Ovary (tissue), 3 donors: ENCODE results near the gene ZNF283.

Experiments used
- CTCF ChIP-seq, 3 donors: fragments of 450-650 bp in 2 of 3; fragments of 200-600 bp in 1 of 3; IDR thresholded peaks; one replicate each; pipeline versions ENCODE4 v1.5.1 to v1.8.0; 2016 to 2022; ENCODE audit warnings: antibody characterized with exemption in 3 of 3, mild to moderate bottlenecking in 1 of 3
- EP300 ChIP-seq: sonication (generic); formaldehyde crosslinking; IDR thresholded peaks from one replicate; pipeline ENCODE4 v1.6.1; 2017; ENCODE audit warnings: antibody characterized with exemption
- POLR2A ChIP-seq: fragments of 450-650 bp; IDR thresholded peaks from one replicate; pipeline ENCODE4 v1.6.1; 2017; ENCODE audit warnings: antibody characterized with exemption, mild to moderate bottlenecking, moderate library complexity
- donor health status: DM: no; HTN: no; CAD: no.

GRCh38 chr19:43820098-43820883, 6.8 kb upstream of the ZNF283 start:
- TF ChIP-seq EP300 (no peak), CTCF (IDR thresholded peaks at IDR 0.05) (no peak), POLR2A (no peak)
